ENCODE measurements around the gene IGSF9. TPM values are rescaled to one million over a fixed set of nuclear protein-coding genes. Genes with fewer than 3 reads are reported as not detected.

IGSF9 gene
- total RNA-seq, 1 donor from 2014 or later, result 0.25 TPM

GRCh38 chr1:159931101-159931794, 14.2 kb downstream of the IGSF9 start:
- no peaks in the 10 kb centered on the region for H3K27me3 ChIP-seq (ENCODE audit: low read depth)
- H3K36me3 ChIP-seq, result no peaks in the 10 kb centered on the region
- H3K9me3 ChIP-seq (replicated peaks), result no peaks in the 10 kb centered on the region
- H3K27ac ChIP-seq (replicated peaks), result no peak overlapping the region
- no peak for TF ChIP-seq CTCF (IDR thresholded peaks at IDR 0.05; ENCODE audit: borderline replicate concordance)
- DNase-seq, result no peak
- H3K4me3 ChIP-seq, result no peak overlapping the region
- intact Hi-C loops (cut with micrococcal nuclease), result no loop called here
- H3K4me1 ChIP-seq, result peaks cover 7% of the 10 kb centered on the region

DNA sequence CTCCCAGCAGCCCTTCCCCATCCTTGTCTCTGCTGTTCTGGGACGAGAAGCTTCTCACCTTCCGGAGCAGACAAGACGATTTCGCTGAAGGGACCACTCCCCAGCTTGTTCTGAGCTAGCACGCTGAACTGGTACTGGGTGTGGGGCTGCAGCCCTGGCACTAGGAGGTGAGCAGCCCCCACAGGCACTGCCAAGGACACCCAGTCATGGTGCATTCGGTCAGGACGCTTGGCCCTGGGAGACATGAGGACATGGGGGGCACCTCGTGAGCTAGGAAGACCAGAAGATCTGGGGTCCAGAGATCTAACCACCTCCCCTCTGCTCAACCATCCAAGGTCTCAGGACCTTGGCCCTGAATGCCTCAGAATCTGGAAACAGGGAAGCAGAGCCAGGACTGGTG, 14.8 kb downstream of the IGSF9 start:
- H3K27ac ChIP-seq (replicated peaks), result no peak overlapping the region
- H3K36me3 ChIP-seq, result no peaks in the 10 kb centered on the region
- H3K4me3 ChIP-seq, result no peak overlapping the region
- no peaks in the 10 kb centered on the region for H3K9me3 ChIP-seq (replicated peaks)
- no peak for DNase-seq
- H3K27me3 ChIP-seq (ENCODE audit: low read depth), result no peaks in the 10 kb centered on the region
- H3K4me1 ChIP-seq, result peaks cover 11% of the 10 kb centered on the region
- intact Hi-C loops (cut with micrococcal nuclease), result no loop called here
- TF ChIP-seq CTCF (IDR thresholded peaks at IDR 0.05; ENCODE audit: borderline replicate concordance), result no peak

- DNase-seq, result no peak
- intact Hi-C loops (cut with micrococcal nuclease), result no loop called here
- Histone ChIP-seq H3K4me3 (no peak overlapping the region), H3K9me3 (replicated peaks) (no peaks in the 10 kb centered on the region), H3K27ac (replicated peaks) (no peak overlapping the region), H3K36me3 (no peaks in the 10 kb centered on the region), H3K4me1 (peaks cover 12% of the 10 kb centered on the region), H3K27me3 (ENCODE audit: low read depth) (no peaks in the 10 kb centered on the region)
- no peak for TF ChIP-seq CTCF (IDR thresholded peaks at IDR 0.05; ENCODE audit: borderline replicate concordance)
Measured at GRCh38 chr1:159930216-159930615, 15.2 kb downstream of the IGSF9 start.

- no peak overlapping the region for H3K4me3 ChIP-seq
- H3K36me3 ChIP-seq, result no peaks in the 10 kb centered on the region
- H3K4me1 ChIP-seq, result peaks cover 21% of the 10 kb centered on the region
- TF ChIP-seq CTCF (IDR thresholded peaks at IDR 0.05; ENCODE audit: borderline replicate concordance), result no peak
- no peaks in the 10 kb centered on the region for H3K27me3 ChIP-seq (ENCODE audit: low read depth)
- H3K9me3 ChIP-seq (replicated peaks), result no peaks in the 10 kb centered on the region
- no peak overlapping the region for H3K27ac ChIP-seq (replicated peaks)
- no peak for DNase-seq
- intact Hi-C loops (cut with micrococcal nuclease), result no loop called here
Measured at GRCh38 chr1:159929155-159930051, 16.0 kb downstream of the IGSF9 start.

DNA sequence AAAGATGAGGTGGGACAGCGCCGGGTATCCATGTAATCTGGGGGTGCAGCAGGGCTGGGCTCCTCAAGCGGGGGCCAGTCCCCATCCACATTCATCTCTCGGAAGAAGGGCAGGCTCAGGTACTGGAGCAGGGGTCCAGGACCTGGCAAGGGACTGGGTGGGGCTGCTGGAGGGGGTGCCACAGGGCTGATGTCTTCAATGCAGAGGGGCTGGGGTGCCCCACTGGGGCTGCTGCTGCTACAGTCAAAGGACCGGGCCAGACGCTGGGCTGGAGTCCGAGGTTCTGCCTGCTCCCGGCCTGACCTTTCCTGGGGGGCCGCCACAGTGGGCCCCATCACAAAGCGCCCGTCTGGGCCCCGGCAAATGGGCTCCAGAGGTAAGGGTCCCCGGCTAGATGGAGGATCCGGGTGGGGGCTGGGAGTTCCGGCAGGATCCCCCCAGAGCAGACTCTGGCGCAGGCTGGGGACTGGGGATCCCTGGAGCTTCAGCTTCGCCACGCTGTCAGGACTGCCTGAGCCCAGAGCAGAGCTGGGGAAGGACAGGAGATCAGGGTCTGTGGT, 16.8 kb downstream of the IGSF9 start:
- TF ChIP-seq CTCF (IDR thresholded peaks at IDR 0.05; ENCODE audit: borderline replicate concordance), result no peak
- DNase-seq, result no peak
- intact Hi-C loops (cut with micrococcal nuclease), result no loop called here
- peaks cover 29% of the 10 kb centered on the region for H3K4me1 ChIP-seq
- H3K27me3 ChIP-seq (ENCODE audit: low read depth), result no peaks in the 10 kb centered on the region
- H3K36me3 ChIP-seq, result no peaks in the 10 kb centered on the region
- no peak overlapping the region for H3K4me3 ChIP-seq
- H3K9me3 ChIP-seq (replicated peaks), result no peaks in the 10 kb centered on the region
- no peak overlapping the region for H3K27ac ChIP-seq (replicated peaks)
